Parathyroid adenoma (tissue), 2 donors: ENCODE measurements around the gene DYNLL2.

Experiments
- H2AFZ ChIP-seq: fragments of 300-600 bp; sonication (generic); one replicate; pipeline ENCODE4 v1.7.0; 2017; ENCODE audit warnings: antibody characterized with exemption, mild to moderate bottlenecking
- H3K27ac ChIP-seq: fragments of 300-600 bp; sonication (generic); one replicate; pipeline ENCODE4 v1.7.0; 2017
- H3K27me3 ChIP-seq: fragments of 300-600 bp; sonication (generic); one replicate; pipeline ENCODE4 v1.7.0; 2017; ENCODE audit warnings: low read length; ENCODE audit not compliant: control insufficient read depth, insufficient read depth
- H3K36me3 ChIP-seq: fragments of 300-600 bp; sonication (generic); one replicate; pipeline ENCODE4 v1.7.0; 2017; ENCODE audit warnings: low read length; ENCODE audit not compliant: control insufficient read depth, insufficient read depth
- H3K4me1 ChIP-seq: fragments of 300-600 bp; sonication (generic); one replicate; pipeline ENCODE4 v1.7.0; 2017; ENCODE audit warnings: control low read depth
- H3K4me2 ChIP-seq: fragments of 300-600 bp; sonication (generic); one replicate; pipeline ENCODE4 v1.7.0; 2017; ENCODE audit warnings: low read length
- H3K4me3 ChIP-seq: fragments of 300-600 bp; sonication (generic); one replicate; pipeline ENCODE4 v1.7.0; 2017; ENCODE audit warnings: low read depth, low read length
- H3K79me2 ChIP-seq: fragments of 300-600 bp; sonication (generic); one replicate; pipeline ENCODE4 v1.7.0; 2017; ENCODE audit warnings: control low read depth
- H3K9ac ChIP-seq: fragments of 300-600 bp; sonication (generic); one replicate; pipeline ENCODE4 v1.7.0; 2017; ENCODE audit warnings: mild to moderate bottlenecking
- H3K9me3 ChIP-seq: fragments of 300-600 bp; sonication (generic); one replicate; pipeline ENCODE4 v1.7.0; 2017; ENCODE audit warnings: low read length; ENCODE audit not compliant: control insufficient read depth
- CTCF ChIP-seq: fragments of 300-600 bp; sonication (generic); IDR thresholded peaks from one replicate; pipeline ENCODE4 v1.7.0; 2017; ENCODE audit warnings: antibody characterized with exemption, mild to moderate bottlenecking
- donor health status: primary hyperparathyroidism.

DYNLL2 gene

GRCh38 chr17:58054641-58055040 lies 28.6 kb upstream of the DYNLL2 start:
- no peak overlapping the region for H3K9ac ChIP-seq
- TF ChIP-seq CTCF, result no peak
- H3K79me2 ChIP-seq, result no peaks in the 10 kb centered on the region
- H3K36me3 ChIP-seq, result no peaks in the 10 kb centered on the region
- no peak overlapping the region for H3K4me2 ChIP-seq
- no peaks in the 10 kb centered on the region for H3K4me1 ChIP-seq
- no peaks in the 10 kb centered on the region for H3K9me3 ChIP-seq
- H2AFZ ChIP-seq, result no peak overlapping the region
- H3K4me3 ChIP-seq, result no peak overlapping the region
- H3K27ac ChIP-seq, result no peak overlapping the region
- no peaks in the 10 kb centered on the region for H3K27me3 ChIP-seq

GRCh38 chr17:58056476-58056875 lies 26.7 kb upstream of the DYNLL2 start:
- no peaks in the 10 kb centered on the region for H3K79me2 ChIP-seq
- H2AFZ ChIP-seq, result no peak overlapping the region
- no peak overlapping the region for H3K9ac ChIP-seq
- H3K36me3 ChIP-seq, result no peaks in the 10 kb centered on the region
- H3K4me1 ChIP-seq, result no peaks in the 10 kb centered on the region
- H3K9me3 ChIP-seq, result no peaks in the 10 kb centered on the region
- H3K4me2 ChIP-seq, result no peak overlapping the region
- H3K27ac ChIP-seq, result no peak overlapping the region
- no peak overlapping the region for H3K4me3 ChIP-seq
- H3K27me3 ChIP-seq, result no peaks in the 10 kb centered on the region
- no peak for TF ChIP-seq CTCF

- Histone ChIP-seq H3K4me2 (no peak overlapping the region), H3K4me3 (no peak overlapping the region), H3K79me2 (no peaks in the 10 kb centered on the region), H3K9me3 (no peaks in the 10 kb centered on the region), H3K9ac (no peak overlapping the region), H3K27ac (no peak overlapping the region), H3K27me3 (no peaks in the 10 kb centered on the region), H3K36me3 (no peaks in the 10 kb centered on the region), H3K4me1 (no peaks in the 10 kb centered on the region), H2AFZ (no peak overlapping the region)
- no peak for TF ChIP-seq CTCF
Observed at GRCh38 chr17:58059141-58059540, 24.1 kb upstream of the DYNLL2 start.

- Histone ChIP-seq H3K4me2 (no peak overlapping the region), H3K27me3 (no peaks in the 10 kb centered on the region), H3K4me3 (no peak overlapping the region), H3K79me2 (no peaks in the 10 kb centered on the region), H3K4me1 (no peaks in the 10 kb centered on the region), H2AFZ (peak overlapping the region; percentile 63), H3K9me3 (no peaks in the 10 kb centered on the region), H3K9ac (no peak overlapping the region), H3K36me3 (no peaks in the 10 kb centered on the region), H3K27ac (no peak overlapping the region)
- TF ChIP-seq CTCF, result no peak
Observed at GRCh38 chr17:58060596-58061191, 22.5 kb upstream of the DYNLL2 start.

- Histone ChIP-seq H3K4me2 (no peak overlapping the region), H3K9me3 (no peaks in the 10 kb centered on the region), H3K4me3 (no peak overlapping the region), H3K36me3 (no peaks in the 10 kb centered on the region), H3K79me2 (no peaks in the 10 kb centered on the region), H3K4me1 (no peaks in the 10 kb centered on the region), H2AFZ (no peak overlapping the region), H3K9ac (no peak overlapping the region), H3K27ac (no peak overlapping the region), H3K27me3 (no peaks in the 10 kb centered on the region)
- TF ChIP-seq CTCF, result no peak
Observed at GRCh38 chr17:58061672-58062071, 21.5 kb upstream of the DYNLL2 start.
